WTC11 (cell line): ENCODE measurements around the gene FLCN. TPM values are rescaled to one million over a fixed set of nuclear protein-coding genes. Genes with fewer than 3 reads are reported as not detected.

Experiments used
- ATAC-seq: fragments of 200-7000 bp; cut with Tn5 transposase; 2 replicates; pipeline ENCODE4 v1.10.0; 2021; ENCODE audit warnings: mild to moderate bottlenecking, moderate library complexity
- CTCF ChIA-PET: fragments of 300-600 bp; sonication (Branson Sonifier 250); formaldehyde crosslinking; loops from one replicate; lab custom pipeline; 2021; ENCODE audit warnings: antibody characterized with exemption; lab: Charles Lee
- POLR2A ChIA-PET: fragments of 350-600 bp; sonication (Branson Sonifier 250); formaldehyde crosslinking; loops from one replicate; lab custom pipeline; 2021; ENCODE audit warnings: antibody characterized with exemption; lab: Charles Lee
- DNase-seq: peaks from one replicate; pipeline ENCODE4 v3.0.0; 2021; ENCODE audit warnings: low spot score
- H3K27ac Mint-ChIP-seq: 2 replicates; pipeline ENCODE4 v1.8.0; 2021; ENCODE audit warnings: mixed read lengths
- H3K27me3 Mint-ChIP-seq: 2 replicates; pipeline ENCODE4 v1.8.0; 2021; ENCODE audit warnings: low read depth, mild to moderate bottlenecking, moderate library complexity, mixed read lengths
- H3K36me3 Mint-ChIP-seq: 2 replicates; pipeline ENCODE4 v1.8.0; 2021; ENCODE audit warnings: mixed read lengths
- H3K4me1 Mint-ChIP-seq: 2 replicates; pipeline ENCODE4 v1.8.0; 2022; ENCODE audit warnings: mixed read lengths
- H3K4me3 Mint-ChIP-seq: 2 replicates; pipeline ENCODE4 v1.8.0; 2021; ENCODE audit warnings: mild to moderate bottlenecking, moderate library complexity, mixed read lengths
- H3K9me3 Mint-ChIP-seq: 2 replicates; pipeline ENCODE4 v1.8.0; 2021; ENCODE audit warnings: mixed read lengths
- FOXK1 ChIP-seq: sonication (generic); formaldehyde crosslinking; IDR thresholded peaks from 2 replicates; pipeline ENCODE4 v1.8.0; 2022; ENCODE audit warnings: mild to moderate bottlenecking, moderate library complexity, missing genetic modification reagents
- GTF2I ChIP-seq: fragments of 250-450 bp; sonication (Bioruptor Pico); conservative IDR thresholded peaks from 2 replicates; pipeline ENCODE4 v1.4.0; 2021; ENCODE audit warnings: mild to moderate bottlenecking
- KAT7 ChIP-seq: sonication (generic); formaldehyde crosslinking; IDR thresholded peaks from 2 replicates; pipeline ENCODE4 v1.8.1; 2023; ENCODE audit warnings: missing genetic modification reagents, mild to moderate bottlenecking, borderline replicate concordance
- TEAD4 ChIP-seq: sonication (generic); formaldehyde crosslinking; IDR thresholded peaks from 2 replicates; pipeline ENCODE4 v1.8.0; 2022; ENCODE audit warnings: mild to moderate bottlenecking, missing genetic modification reagents
- ZNF138 ChIP-seq: sonication (generic); formaldehyde crosslinking; conservative IDR thresholded peaks from 2 replicates; pipeline ENCODE4 v1.8.1; 2022; ENCODE audit warnings: mild to moderate bottlenecking, moderate library complexity, missing genetic modification reagents
- ZNF416 ChIP-seq: fragments of 250-450 bp; sonication (Bioruptor Pico); IDR thresholded peaks from 2 replicates; pipeline ENCODE4 v1.9.0; 2021; ENCODE audit warnings: mild to moderate bottlenecking, inconsistent platforms
- total RNA-seq: library from RNA; stranded (reverse); gene quantifications from 3 replicates; pipeline ENCODE4 v1.2.3, GENCODE V29; 2021
- TF ChIP-seq, protein P1 (sequence below): fragments of 250-450 bp; sonication (Bioruptor Pico); IDR thresholded peaks from 2 replicates; pipeline ENCODE4 v1.9.0; 2021; ENCODE audit warnings: mild to moderate bottlenecking
- TF ChIP-seq, protein P2 (sequence below): sonication (generic); formaldehyde crosslinking; IDR thresholded peaks from 2 replicates; pipeline ENCODE4 v1.8.1; 2023; ENCODE audit warnings: mild to moderate bottlenecking, moderate library complexity, missing genetic modification reagents
- TF ChIP-seq, protein P3 (sequence below): sonication (generic); formaldehyde crosslinking; IDR thresholded peaks from 2 replicates; pipeline ENCODE4 v1.8.1; 2022; ENCODE audit warnings: mild to moderate bottlenecking, missing genetic modification reagents, moderate library complexity, borderline replicate concordance
- TF ChIP-seq, protein P4 (sequence below): sonication (generic); formaldehyde crosslinking; IDR thresholded peaks from 2 replicates; pipeline ENCODE4 v1.8.0; 2022; ENCODE audit warnings: mild to moderate bottlenecking, missing genetic modification reagents
- TF ChIP-seq, protein P5 (sequence below): sonication (generic); formaldehyde crosslinking; IDR thresholded peaks from 2 replicates; pipeline ENCODE4 v1.8.1; 2023; ENCODE audit warnings: mild to moderate bottlenecking, missing genetic modification reagents, borderline replicate concordance
- TF ChIP-seq, protein P6 (sequence below): sonication (generic); formaldehyde crosslinking; conservative IDR thresholded peaks from 2 replicates; pipeline ENCODE4 v1.8.1; 2023; ENCODE audit warnings: mild to moderate bottlenecking, low read depth, missing genetic modification reagents, moderate library complexity
- TF ChIP-seq, protein P7 (sequence below): sonication (generic); formaldehyde crosslinking; IDR thresholded peaks from 2 replicates; pipeline ENCODE4 v1.8.1; 2022; ENCODE audit warnings: low read depth, missing genetic modification reagents, borderline replicate concordance
- TF ChIP-seq, protein P8 (sequence below): sonication (generic); formaldehyde crosslinking; IDR thresholded peaks from 2 replicates; pipeline ENCODE4 v1.8.1; 2022; ENCODE audit warnings: mild to moderate bottlenecking, moderate library complexity, missing genetic modification reagents
- TF ChIP-seq, protein P9 (sequence below): sonication (generic); formaldehyde crosslinking; IDR thresholded peaks from 2 replicates; pipeline ENCODE4 v1.8.0; 2023; ENCODE audit warnings: missing genetic modification reagents, mild to moderate bottlenecking, borderline replicate concordance

FLCN gene
- total RNA-seq, 1 experiment from 2014 or later: 40.8 TPM

DNA sequence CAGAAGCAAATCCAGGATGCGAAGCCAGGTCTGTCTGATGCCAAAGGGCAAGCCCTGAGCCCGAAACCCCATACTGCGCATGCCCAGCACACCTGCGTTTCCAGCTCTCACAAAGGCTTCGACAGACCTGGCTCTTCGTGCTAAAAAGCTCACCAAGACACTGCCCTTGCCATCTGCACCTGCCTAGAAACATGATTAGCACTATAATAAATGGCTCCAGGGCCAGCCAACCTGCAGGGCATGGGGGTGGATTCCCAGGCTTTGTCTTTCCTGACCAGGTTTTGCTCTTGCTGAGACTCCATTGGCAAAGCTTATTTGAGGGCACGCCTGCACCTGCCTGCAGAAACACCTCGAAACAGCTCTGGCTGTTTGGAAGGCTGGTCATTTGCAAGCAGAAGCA, 16.4 kb downstream of the FLCN start:
- H3K4me3 Mint-ChIP-seq: no peak overlapping the region
- ChIA-PET POLR2A (no interaction called here), CTCF (interaction anchor here (1.0 to 1.1 kb wide), 2 partner anchors 49 to 78 kb away, joined by 3 to 5 read pairs; no protein-coding TSS in a partner anchor)
- TF ChIP-seq FOXK1 (CRISPR knock-in tag) (no peak), KAT7 (CRISPR knock-in tag) (no peak), ZNF416 (no peak), TEAD4 (CRISPR knock-in tag) (no peak)
- TF ChIP-seq, protein P1, sequence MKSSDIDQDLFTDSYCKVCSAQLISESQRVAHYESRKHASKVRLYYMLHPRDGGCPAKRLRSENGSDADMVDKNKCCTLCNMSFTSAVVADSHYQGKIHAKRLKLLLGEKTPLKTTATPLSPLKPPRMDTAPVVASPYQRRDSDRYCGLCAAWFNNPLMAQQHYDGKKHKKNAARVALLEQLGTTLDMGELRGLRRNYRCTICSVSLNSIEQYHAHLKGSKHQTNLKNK (CRISPR knock-in tag): no peak
- TF ChIP-seq, protein P2, sequence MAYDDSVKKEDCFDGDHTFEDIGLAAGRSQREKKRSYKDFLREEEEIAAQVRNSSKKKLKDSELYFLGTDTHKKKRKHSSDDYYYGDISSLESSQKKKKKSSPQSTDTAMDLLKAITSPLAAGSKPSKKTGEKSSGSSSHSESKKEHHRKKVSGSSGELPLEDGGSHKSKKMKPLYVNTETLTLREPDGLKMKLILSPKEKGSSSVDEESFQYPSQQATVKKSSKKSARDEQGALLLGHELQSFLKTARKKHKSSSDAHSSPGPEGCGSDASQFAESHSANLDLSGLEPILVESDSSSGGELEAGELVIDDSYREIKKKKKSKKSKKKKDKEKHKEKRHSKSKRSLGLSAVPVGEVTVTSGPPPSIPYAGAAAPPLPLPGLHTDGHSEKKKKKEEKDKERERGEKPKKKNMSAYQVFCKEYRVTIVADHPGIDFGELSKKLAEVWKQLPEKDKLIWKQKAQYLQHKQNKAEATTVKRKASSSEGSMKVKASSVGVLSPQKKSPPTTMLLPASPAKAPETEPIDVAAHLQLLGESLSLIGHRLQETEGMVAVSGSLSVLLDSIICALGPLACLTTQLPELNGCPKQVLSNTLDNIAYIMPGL (CRISPR knock-in tag): no peak
- TF ChIP-seq, protein P3, sequence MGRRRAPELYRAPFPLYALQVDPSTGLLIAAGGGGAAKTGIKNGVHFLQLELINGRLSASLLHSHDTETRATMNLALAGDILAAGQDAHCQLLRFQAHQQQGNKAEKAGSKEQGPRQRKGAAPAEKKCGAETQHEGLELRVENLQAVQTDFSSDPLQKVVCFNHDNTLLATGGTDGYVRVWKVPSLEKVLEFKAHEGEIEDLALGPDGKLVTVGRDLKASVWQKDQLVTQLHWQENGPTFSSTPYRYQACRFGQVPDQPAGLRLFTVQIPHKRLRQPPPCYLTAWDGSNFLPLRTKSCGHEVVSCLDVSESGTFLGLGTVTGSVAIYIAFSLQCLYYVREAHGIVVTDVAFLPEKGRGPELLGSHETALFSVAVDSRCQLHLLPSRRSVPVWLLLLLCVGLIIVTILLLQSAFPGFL (CRISPR knock-in tag): no peak
- TF ChIP-seq, protein P4, sequence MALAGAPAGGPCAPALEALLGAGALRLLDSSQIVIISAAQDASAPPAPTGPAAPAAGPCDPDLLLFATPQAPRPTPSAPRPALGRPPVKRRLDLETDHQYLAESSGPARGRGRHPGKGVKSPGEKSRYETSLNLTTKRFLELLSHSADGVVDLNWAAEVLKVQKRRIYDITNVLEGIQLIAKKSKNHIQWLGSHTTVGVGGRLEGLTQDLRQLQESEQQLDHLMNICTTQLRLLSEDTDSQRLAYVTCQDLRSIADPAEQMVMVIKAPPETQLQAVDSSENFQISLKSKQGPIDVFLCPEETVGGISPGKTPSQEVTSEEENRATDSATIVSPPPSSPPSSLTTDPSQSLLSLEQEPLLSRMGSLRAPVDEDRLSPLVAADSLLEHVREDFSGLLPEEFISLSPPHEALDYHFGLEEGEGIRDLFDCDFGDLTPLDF: no peak
- TF ChIP-seq, protein P5, sequence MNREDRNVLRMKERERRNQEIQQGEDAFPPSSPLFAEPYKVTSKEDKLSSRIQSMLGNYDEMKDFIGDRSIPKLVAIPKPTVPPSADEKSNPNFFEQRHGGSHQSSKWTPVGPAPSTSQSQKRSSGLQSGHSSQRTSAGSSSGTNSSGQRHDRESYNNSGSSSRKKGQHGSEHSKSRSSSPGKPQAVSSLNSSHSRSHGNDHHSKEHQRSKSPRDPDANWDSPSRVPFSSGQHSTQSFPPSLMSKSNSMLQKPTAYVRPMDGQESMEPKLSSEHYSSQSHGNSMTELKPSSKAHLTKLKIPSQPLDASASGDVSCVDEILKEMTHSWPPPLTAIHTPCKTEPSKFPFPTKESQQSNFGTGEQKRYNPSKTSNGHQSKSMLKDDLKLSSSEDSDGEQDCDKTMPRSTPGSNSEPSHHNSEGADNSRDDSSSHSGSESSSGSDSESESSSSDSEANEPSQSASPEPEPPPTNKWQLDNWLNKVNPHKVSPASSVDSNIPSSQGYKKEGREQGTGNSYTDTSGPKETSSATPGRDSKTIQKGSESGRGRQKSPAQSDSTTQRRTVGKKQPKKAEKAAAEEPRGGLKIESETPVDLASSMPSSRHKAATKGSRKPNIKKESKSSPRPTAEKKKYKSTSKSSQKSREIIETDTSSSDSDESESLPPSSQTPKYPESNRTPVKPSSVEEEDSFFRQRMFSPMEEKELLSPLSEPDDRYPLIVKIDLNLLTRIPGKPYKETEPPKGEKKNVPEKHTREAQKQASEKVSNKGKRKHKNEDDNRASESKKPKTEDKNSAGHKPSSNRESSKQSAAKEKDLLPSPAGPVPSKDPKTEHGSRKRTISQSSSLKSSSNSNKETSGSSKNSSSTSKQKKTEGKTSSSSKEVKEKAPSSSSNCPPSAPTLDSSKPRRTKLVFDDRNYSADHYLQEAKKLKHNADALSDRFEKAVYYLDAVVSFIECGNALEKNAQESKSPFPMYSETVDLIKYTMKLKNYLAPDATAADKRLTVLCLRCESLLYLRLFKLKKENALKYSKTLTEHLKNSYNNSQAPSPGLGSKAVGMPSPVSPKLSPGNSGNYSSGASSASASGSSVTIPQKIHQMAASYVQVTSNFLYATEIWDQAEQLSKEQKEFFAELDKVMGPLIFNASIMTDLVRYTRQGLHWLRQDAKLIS (CRISPR knock-in tag): no peak
- TF ChIP-seq, protein P6, sequence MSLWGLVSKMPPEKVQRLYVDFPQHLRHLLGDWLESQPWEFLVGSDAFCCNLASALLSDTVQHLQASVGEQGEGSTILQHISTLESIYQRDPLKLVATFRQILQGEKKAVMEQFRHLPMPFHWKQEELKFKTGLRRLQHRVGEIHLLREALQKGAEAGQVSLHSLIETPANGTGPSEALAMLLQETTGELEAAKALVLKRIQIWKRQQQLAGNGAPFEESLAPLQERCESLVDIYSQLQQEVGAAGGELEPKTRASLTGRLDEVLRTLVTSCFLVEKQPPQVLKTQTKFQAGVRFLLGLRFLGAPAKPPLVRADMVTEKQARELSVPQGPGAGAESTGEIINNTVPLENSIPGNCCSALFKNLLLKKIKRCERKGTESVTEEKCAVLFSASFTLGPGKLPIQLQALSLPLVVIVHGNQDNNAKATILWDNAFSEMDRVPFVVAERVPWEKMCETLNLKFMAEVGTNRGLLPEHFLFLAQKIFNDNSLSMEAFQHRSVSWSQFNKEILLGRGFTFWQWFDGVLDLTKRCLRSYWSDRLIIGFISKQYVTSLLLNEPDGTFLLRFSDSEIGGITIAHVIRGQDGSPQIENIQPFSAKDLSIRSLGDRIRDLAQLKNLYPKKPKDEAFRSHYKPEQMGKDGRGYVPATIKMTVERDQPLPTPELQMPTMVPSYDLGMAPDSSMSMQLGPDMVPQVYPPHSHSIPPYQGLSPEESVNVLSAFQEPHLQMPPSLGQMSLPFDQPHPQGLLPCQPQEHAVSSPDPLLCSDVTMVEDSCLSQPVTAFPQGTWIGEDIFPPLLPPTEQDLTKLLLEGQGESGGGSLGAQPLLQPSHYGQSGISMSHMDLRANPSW: no peak
- TF ChIP-seq, all 79 proteins: peak for 0
- Mint-ChIP-seq H3K9me3 (no peaks in the 10 kb centered on the region), H3K27me3 (no peaks in the 10 kb centered on the region), H3K4me1 (no peaks in the 10 kb centered on the region), H3K36me3 (peaks cover 73% of the 10 kb centered on the region), H3K27ac (0 out of 2 replicates have a peak overlapping the region, but pooled peaks have one; percentile 57)
- ATAC-seq (no peak), DNase-seq (no peak)

DNA sequence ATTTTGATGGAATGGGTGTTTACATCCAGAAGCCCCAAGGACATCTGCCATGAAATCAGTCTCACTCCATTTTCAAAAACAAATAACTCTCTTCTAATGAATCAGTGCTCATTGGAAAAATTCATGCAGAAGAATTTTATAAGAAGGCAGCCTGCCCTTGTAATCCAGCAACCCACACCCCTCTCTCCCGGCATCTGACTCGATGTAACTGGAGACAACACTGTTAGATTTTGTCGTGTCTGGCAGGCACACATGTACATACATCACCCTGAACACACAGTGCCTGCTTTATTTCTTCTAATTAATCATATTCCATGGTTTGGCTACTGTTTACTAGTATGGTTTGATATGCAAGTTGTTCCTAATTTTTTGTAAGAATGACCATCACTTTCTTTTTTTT, 19.0 kb downstream of the FLCN start:
- Mint-ChIP-seq H3K27me3 (no peaks in the 10 kb centered on the region), H3K4me1 (no peaks in the 10 kb centered on the region), H3K4me3 (no peak overlapping the region), H3K27ac (no peak overlapping the region), H3K36me3 (peaks cover 56% of the 10 kb centered on the region), H3K9me3 (no peaks in the 10 kb centered on the region)
- ATAC-seq (no peak), DNase-seq (no peak)
- ChIA-PET POLR2A (no interaction called here), CTCF (no interaction called here)
- no peak for TF ChIP-seq GTF2I
- TF ChIP-seq, protein P7, sequence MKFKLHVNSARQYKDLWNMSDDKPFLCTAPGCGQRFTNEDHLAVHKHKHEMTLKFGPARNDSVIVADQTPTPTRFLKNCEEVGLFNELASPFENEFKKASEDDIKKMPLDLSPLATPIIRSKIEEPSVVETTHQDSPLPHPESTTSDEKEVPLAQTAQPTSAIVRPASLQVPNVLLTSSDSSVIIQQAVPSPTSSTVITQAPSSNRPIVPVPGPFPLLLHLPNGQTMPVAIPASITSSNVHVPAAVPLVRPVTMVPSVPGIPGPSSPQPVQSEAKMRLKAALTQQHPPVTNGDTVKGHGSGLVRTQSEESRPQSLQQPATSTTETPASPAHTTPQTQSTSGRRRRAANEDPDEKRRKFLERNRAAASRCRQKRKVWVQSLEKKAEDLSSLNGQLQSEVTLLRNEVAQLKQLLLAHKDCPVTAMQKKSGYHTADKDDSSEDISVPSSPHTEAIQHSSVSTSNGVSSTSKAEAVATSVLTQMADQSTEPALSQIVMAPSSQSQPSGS (CRISPR knock-in tag): no peak
- TF ChIP-seq, protein P8, sequence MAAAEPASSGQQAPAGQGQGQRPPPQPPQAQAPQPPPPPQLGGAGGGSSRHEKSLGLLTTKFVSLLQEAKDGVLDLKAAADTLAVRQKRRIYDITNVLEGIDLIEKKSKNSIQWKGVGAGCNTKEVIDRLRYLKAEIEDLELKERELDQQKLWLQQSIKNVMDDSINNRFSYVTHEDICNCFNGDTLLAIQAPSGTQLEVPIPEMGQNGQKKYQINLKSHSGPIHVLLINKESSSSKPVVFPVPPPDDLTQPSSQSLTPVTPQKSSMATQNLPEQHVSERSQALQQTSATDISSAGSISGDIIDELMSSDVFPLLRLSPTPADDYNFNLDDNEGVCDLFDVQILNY (CRISPR knock-in tag): no peak
- TF ChIP-seq, protein P9, sequence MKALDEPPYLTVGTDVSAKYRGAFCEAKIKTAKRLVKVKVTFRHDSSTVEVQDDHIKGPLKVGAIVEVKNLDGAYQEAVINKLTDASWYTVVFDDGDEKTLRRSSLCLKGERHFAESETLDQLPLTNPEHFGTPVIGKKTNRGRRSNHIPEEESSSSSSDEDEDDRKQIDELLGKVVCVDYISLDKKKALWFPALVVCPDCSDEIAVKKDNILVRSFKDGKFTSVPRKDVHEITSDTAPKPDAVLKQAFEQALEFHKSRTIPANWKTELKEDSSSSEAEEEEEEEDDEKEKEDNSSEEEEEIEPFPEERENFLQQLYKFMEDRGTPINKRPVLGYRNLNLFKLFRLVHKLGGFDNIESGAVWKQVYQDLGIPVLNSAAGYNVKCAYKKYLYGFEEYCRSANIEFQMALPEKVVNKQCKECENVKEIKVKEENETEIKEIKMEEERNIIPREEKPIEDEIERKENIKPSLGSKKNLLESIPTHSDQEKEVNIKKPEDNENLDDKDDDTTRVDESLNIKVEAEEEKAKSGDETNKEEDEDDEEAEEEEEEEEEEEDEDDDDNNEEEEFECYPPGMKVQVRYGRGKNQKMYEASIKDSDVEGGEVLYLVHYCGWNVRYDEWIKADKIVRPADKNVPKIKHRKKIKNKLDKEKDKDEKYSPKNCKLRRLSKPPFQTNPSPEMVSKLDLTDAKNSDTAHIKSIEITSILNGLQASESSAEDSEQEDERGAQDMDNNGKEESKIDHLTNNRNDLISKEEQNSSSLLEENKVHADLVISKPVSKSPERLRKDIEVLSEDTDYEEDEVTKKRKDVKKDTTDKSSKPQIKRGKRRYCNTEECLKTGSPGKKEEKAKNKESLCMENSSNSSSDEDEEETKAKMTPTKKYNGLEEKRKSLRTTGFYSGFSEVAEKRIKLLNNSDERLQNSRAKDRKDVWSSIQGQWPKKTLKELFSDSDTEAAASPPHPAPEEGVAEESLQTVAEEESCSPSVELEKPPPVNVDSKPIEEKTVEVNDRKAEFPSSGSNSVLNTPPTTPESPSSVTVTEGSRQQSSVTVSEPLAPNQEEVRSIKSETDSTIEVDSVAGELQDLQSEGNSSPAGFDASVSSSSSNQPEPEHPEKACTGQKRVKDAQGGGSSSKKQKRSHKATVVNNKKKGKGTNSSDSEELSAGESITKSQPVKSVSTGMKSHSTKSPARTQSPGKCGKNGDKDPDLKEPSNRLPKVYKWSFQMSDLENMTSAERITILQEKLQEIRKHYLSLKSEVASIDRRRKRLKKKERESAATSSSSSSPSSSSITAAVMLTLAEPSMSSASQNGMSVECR: no peak
- no peak for TF ChIP-seq ZNF138 (CRISPR knock-in tag)
